Lung microvascular endothelial cell (primary cell): ENCODE measurements around the gene CCDC88C. TPM values are rescaled to one million over a fixed set of nuclear protein-coding genes. Genes with fewer than 3 reads are reported as not detected.
A peak's percentile ranks its signal among the peaks of the same experiment; 100 is the strongest.

Experiments used
- DNase-seq, 2 donors: peaks; one replicate each; pipeline versions ENCODE4 v3.0.0 to v3.0.0-alpha.2; 2010; ENCODE audit warnings: low read depth in 2 of 2
- total RNA-seq: library from RNA; depleted of rRNA; stranded (reverse); fragments of >200 nt; gene quantifications from 2 replicates; pipeline ENCODE4 v1.2.1, GENCODE V29; 2014

The CCDC88C gene
- total RNA-seq, 1 donor from 2014 or later, result 13.7 TPM

DNA sequence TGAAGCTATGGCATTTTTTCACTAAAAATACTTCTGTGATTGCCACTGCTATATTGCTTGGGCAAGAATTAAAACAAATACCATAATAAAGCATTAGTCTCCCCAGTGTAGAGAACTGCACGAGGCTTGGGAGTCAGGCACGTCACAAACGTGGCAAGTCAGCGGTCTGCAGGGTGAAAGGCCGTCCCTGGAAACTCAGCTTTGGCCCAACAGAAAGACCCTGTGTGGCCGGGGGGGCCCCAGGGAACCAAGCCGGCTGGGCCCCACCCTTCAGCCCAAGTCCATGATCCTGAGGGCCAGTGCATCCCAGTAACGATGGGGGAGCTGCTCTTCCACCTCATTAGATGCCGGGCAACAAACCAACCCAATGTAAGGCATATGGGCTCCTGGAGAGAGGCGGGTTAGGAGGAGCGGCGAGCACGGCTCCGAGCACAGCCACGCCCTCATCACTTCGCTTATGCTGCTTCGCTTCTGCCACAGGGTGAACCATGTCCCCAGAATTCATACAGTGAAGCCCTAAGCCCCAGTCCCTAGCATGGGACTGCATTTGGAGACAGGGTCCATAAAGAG, 122.3 kb downstream of the CCDC88C start:
- DNase-seq, result no peak

DNA sequence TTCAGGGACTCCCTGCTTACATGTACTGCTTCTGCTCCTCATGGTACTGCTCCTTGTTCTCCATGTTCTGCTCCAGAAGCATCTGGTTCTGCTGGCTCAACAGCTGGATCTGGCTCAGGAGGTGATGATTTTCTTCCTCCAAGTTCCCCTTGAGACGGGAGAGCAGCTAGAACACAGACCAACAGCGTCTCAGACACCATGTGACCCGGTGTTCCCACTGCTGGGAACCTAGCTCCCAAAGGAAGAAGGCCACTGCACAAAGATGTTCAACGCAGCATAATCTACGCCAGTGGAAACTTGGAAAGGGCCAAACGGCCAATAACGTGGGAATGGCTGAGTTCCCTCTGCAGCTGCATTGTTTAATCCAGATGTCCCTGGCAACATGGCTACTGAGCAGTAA, 123.5 kb downstream of the CCDC88C start:
- no peak for DNase-seq

DNA sequence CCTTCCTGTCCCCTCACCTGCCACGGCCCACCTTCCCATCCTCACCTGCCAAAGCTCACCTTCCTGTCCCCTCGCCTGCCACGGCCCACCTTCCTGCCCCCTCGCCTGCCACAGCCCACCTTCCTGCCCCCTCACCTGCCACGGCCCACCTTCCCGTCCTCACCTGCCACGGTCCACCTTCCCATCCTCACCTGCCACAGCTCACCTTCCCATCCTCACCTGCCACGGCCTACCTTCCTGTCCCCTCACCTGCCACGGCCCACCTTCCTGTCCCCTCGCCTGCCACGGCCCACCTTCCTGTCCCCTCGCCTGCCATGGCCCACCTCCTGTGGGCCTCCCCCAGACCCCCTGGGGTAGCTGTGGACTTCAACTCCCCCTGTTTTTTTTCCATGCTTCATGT, 124.3 kb downstream of the CCDC88C start:
- DNase-seq, result no peak

DNA sequence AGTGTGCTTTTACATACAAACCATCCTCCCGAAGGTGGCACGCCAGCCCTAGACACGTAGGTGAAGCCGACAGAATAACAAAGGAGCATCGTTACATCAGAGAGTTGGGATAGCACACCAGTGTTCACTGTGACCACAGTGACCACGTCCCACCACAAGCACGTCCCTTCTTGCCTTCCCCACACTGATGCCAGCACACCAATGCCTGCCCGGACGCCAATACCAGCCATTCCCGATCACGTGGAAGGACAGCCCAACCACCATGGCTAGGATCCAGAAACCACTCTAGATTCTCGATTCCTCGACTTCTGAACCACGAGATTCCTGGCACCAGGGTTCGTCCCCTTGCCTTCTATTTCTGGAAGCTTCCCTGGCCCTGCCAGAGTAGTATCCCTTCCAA, 125.1 kb downstream of the CCDC88C start:
- no peak for DNase-seq

DNA sequence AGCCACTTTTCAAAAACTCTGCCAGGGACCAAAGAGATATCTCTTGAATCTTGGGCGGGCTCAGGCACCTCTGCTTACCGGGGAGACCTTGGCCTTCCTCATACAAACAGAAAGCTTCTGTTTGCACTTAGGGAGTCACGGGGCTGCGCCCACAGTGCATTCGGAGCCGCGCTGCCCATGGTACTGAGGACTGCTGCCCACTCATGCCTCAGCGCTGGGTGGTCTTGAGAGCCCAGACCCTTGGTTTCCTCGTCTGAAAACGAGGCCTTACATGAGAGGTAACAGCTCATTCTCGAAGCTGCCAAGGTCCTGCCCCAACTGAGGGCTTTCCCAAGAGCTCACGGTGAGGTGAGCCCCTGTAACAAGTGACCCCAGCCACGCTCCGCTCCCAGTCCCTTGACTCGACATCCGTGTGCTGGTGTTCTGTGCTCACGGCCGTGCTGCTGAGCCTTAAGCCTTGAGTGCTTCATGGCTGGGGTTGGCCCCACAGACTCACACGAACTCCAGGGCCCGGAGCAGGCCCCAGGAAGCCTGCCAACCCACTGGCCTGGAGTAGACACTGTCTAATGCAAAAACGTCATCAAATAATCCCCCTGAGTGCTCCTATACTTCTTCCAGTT, 125.7 kb downstream of the CCDC88C start:
- DNase-seq, result no peak

DNA sequence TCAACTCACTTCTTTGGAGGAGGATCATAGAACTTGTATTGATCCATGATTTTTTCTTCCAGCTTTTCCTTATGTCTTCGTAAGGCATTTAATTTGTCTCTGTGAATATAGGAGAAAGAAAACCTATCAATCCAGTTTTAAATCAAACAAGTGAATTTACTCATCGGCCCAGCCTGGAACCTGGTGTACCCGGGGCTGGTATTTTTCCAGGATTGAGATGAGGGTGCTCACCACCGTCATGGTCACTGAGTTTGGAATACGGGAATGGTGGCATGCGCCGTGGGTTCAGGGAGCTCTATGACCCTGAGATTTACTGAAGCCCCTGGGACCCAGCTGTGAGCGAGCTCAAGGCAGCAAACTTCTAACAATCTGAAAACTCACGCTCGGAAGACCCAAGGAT, 126.6 kb downstream of the CCDC88C start:
- DNase-seq, result no peak

DNA sequence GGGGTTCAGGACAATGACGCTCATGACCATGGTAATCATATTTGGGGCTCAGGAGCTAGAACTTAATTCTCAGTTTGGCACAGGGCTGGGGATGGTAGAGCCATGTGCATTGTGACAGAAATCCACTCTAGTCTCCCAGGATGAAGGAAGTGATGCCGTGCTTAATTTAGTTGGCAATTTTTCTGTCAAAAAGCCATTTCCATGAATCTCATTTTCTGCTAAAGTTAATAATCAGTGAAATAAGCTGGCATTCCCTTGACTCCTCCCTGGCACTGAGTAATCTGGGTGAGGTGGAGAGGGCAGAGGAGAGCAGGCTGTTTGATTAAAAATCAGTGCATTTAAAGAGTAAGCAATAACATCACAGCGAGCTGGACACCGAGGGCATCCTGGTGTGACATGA, 128.2 kb downstream of the CCDC88C start:
- DNase-seq, result no peak

DNA sequence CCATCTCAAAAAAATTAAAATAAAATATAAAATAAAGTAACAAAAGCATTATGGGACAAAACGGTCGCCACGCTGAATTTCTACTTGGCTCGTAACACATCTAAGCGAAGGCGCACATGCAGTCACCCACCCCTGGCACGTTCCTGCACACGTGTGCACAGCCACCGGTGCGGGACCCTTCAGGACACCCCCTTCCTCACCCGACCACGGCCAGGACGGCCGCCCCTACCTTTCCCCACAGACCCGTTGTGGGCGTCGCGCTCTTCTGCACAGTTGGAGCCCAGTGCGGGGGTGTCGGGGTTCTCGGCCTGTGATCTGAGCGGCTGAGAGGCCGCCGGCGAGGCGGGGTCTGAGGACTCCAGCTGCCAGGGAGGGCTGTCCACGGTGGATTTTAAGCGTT, 128.7 kb downstream of the CCDC88C start:
- no peak for DNase-seq

DNA sequence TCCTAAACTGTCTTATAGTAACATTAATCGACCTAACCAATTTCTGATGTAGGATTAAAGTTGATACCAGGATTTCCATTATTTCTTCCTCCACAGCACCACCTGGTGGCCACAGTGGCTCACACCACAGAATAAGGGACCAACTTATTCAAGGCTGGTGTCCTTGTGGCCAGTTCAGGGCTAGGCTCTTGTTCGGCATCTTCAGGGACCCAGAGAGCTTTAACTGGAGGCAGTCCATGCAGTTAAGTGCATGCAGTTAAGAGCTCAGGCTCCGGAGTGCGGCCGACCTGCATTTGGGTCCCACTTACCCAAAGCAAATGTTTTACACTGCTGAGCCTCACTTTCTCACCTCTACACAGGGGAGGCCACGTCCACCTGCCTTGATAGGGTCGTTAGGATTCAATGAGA, 131.1 kb downstream of the CCDC88C start:
- peak; percentile 78 to 82 for DNase-seq

DNA sequence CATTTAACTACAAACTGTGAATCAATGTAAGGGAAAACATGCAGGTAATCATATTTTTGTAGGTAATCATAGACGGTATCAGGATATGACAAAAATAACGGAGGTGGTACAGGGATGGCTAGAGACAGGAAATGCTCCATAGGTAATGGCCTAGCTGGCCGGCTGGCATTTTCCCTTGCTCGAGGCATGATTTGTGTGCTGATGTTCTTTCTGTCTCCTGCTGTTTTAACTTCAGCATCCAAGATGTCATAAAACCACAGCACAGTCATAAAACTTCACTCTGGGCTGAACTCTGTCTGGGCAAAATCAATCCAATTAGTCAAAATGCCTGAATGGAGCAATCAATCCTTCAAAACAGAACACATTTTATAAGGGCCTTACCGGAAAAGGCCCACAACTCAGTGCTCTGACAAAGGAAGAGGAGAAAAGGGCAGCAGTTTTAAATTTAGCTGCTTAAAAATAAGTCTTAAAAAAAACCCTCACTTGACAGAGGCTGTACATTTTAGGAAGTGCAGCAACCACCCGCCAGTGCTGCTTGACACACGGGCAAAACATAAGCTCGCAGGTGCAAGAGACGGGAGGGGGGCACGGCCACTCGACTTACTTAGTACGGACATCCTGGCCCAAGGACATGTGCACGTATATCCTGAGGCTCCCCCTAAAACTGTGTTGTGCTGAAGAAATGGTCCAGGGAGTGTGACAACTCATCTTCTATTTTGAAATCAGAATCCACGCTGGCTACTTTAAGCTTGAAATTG, 132.7 kb downstream of the CCDC88C start:
- no peak for DNase-seq

DNA sequence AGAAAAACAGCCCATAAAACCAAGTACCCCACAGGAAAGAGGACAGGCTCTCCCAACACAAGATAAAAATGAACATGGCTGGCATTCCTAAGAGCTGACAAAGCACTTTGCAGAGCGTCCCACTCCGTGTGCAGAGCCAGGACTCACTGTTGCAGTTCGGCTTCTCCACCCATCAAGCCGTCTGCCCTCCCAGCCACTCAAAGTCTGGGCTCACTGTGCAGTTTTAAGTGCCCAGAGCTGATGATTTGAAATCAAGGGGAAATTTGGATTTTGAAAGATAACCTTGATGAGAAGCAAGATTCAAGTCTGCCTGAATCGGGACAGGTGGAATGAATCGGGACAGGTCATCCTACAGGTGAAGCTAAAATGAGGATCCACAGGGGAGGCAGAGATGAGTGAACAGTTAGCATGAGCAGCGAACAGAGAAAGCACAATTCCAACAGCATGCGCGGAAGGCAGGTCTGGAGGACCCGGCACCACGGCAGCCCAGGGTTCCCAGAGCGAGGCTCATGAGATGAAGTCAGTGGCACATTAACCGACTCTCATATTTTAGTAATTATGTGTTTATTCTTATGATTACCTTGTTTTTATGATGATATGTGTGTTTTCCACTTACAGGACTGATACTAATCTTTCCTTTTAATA, 133.4 kb downstream of the CCDC88C start:
- peak in 1 of 2 donors; percentile 26 for DNase-seq

DNA sequence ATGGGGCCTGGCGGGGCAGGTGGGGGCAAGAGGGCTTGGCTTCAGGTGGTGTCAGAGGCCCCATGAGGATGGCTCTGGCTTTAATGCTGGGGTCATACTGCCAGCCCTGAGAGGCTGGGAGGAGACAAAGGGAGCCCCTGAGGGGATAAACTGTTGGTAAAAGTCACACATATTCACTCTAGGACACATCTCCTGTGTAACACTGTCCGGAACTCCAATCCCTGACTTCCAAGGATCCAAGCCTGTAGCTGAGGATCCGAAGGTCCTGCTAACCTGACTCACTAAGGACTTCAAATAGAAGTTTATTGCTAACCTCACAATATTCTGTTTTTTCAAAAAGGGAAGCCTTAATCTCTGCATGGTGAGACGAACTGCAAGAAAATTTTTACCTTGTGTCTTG, 134.0 kb downstream of the CCDC88C start:
- no peak for DNase-seq

DNA sequence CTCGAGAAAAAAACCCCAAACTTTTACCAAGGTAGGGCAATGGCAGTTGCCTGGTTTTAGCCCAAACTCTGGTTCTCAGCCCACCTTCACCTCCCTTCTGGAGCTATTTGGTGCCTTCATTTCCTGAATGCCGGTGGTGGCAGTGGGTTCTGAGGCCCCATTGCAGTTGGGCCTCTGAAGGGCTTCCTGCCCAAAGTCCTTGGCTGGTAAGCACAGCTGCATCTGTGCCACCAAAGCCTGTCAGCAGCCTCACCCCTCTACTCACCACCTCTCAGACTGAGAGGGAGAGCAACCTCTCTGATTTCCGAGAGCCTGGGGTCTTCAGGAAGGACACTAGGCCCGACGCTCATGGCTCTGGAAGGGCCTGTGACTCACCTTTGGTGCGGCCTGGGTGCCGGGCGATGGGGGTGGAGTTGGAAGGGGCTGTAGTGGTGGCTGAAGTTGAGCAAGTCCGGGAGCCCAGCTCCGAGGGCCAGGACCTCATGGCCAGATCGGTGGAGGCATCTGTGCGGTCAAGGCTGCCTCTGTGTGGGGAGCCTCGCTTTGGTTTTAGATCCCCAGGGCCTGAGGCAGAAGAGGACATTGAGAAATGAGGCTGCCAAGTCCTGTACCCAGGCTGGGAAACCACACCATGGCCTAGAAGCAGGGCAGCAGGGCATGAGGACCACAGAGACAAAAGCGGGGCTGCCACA, 134.5 kb downstream of the CCDC88C start:
- DNase-seq, result no peak

DNA sequence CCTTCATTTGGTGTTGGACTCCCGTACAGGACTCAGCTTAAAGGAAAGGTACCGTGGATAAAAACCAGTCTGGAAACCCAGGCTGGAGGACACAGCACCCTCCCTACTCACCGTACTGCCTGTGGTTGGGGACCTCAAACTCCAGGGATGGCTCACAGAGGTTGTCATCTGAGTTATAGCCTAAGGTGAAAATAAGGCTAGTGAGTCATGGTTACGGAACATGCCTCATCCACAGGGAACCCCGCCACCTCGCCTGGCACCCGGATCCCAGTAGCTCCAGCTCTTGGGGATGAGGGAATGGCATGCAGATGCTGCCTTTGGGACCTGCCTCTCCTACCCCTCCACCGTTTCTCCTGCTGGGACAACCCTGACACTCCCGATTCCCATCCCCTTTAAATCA, 136.3 kb downstream of the CCDC88C start:
- DNase-seq, result no peak

DNA sequence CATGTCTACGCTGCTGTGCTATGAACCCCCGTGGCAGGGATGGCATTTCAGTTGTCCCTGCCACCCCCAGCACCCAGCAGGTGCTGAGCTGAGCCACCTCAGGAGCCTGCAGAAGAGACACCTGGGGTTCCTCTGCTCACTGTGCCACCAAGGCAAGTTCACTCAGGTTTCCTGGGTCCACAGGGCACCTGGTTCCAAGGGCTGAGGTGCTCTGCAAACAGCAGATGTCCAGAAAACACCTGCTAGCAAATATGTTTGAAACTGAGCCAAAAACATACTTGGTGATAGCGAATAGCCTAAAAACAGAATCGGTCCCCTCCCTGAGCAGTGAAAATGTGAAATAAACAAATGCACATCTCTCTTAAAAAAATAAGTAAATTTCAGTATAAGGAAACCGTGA, 137.5 kb downstream of the CCDC88C start:
- no peak for DNase-seq

DNA sequence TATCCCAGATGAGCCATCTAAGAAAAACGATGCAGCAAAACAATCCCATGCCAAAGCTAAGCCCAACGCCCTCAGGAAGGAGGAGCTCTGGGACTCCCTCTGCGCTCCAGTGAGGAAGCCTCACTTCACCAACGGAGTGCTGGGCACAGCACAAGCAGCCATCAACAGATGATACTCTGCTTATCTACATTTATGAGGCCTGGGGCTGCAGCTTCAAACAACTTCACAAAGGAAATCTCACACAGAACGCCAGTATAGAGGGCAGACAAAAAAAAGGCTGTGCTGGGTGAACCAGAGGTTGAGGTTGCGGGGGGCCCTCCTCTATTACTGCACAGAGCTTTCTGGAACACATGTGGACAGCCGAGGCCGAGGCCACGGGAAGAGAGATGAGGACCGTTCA, 138.3 kb downstream of the CCDC88C start:
- no peak for DNase-seq

DNA sequence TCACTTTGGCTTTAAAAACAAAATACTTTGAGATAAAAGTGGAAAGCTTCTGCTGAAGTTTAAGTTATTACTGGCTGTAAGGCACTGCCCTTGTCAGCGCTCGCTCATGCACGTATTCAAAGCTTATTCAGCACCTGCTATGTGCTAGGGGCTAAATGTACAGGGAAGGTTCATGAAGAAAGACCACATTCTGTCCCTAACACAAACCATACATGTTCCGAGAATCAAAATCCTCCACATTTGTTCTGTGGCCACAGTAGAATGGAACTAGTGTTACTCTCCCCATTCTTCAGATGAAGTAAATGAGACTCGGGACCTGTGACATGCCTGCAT, 139.3 kb downstream of the CCDC88C start:
- DNase-seq, result no peak

DNA sequence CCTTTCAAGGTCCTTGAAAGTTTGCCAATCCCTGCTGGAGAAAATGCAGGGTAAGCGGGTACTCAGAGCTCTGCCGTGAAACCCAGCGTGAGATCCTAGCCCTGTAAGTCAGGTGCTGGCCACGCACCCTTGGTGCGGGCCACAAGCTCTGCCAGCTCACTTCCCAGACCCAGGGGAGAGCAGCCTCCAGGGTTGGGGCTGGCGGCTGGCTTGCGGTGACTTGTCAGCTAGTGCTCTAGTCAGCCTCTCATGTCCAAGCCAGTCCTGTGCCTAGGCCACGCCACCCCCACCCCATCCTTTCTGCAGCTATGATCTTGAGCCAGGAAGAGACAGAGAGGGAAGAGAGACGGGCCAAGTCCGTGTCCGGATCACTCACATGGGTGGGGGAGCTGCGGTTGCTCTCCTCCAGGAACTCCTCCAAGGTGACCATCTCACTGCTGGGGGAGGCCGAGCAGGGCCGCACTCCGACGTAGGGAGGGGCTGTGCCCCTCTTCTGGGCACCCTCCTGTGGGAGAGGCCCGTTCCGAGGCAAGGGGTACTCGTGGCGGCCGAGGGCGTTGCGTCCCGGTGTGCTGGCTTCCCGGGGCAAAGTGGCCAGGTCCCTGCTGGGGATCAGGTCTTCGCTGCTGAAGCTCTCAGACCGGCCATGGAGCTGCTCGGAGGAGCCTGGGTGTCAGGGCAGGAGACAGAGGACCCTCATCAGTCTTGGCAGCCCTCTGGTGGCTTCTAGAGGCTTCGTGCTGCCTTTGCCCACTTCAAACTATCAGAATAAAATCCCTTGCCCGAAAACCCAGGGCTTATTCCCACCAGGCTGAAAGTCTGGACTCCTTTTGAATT, 139.9 kb downstream of the CCDC88C start:
- no peak for DNase-seq

DNA sequence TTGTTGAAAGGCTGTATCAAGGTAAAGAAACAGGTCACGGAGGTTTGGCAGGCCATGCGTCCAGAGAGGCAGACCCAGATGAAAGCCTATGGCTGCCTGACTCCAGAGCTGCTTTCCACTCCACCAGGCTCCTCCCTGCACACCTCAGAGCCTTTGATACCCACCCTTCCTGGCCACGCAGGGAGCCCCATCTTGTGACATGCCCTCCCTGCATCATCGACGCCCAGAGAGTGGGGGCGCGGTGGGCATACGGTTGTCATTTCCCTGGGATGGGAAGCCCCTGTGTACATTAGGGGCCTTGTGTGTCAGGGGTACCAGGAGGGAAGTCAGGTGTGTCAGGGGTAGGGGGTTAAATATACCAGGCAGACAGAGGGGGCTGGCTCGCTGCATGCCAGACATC, 142.8 kb downstream of the CCDC88C start:
- no peak for DNase-seq

DNA sequence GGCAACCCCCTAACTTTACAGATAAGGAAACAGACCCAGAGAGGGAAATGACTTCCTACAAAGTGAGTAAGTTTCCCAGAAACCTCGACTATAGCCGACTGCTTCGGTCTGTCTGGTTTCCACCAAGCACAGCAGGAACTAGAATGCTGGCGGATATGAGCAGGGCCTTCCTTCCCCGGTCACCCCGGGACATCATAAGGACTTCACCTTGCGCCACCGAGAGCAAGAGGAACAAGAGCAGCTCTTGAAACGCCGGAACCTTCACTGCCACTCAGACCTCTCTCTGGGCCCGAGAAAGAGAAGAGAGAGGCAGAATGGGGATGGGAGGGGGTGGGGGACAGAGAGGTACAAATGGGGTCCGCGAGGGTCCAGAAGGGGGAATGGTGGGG, 143.7 kb downstream of the CCDC88C start:
- no peak for DNase-seq

DNA sequence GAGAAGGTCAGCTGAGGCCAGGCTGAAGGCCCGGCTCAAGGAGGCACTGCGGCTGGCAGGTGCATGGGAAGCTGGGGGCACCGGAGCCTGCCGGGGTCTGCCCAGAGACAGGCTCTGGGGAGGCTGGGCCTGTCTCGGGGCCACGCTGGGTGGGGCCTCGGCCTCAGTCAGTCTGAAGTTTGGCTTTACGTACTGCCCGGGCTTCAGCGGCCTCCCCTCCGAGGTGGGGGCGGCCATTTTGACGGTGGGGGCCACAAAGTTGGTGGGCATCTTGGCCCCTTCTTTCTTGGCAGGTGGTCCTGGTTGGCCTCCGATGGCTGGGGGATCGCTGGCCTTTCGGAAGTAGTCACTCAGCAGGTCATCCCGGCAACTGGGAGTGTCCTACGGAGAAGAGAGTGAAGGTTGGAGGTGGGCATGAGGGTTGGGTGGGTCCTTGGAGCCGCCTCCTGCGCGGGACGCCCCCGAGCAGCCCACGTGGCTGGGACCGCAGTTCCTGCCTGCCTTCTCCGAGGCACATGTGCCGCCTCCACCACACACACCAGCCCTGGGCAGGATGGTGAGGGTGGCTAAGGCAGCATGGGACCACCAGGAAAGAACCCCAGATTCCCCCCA, 144.2 kb downstream of the CCDC88C start:
- no peak for DNase-seq
